ENCODE results near the gene ASPG.

Gene ASPG

DNA sequence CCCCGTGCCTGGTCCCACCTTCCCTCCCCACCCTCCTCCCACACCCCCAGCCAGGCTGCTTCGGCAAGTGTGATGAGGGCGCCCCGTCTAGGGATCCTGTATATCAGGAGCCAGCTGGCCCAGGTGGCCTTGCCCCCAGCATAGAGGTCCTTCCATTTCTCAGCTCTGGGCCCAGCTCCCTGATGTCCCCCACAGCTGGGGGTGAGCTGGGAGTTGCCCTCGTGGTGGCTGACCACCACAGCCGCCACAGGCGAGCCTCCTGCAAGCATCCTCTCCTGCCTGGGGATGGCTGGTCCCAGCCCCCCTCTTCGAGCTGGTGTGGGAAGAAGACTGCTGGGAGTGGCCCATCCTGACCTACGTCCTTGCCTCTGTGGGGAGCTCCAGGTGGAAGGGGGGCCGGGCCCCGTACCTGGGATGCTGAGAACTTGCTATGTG lies 7.4 kb downstream of the ASPG start:
- in situ Hi-C loops (cut with MboI; ENCODE audit: low sequenced_read_pairs): loop anchor here (25.0 kb wide), 1 partner anchor 544 kb away; no protein-coding TSS in a partner anchor

GRCh38 chr14:104093366-104094055 lies 8.0 kb downstream of the ASPG start:
- in situ Hi-C loops (cut with MboI; ENCODE audit: low sequenced_read_pairs): loop anchor here (25.0 kb wide), 1 partner anchor 544 kb away; no protein-coding TSS in a partner anchor

DNA sequence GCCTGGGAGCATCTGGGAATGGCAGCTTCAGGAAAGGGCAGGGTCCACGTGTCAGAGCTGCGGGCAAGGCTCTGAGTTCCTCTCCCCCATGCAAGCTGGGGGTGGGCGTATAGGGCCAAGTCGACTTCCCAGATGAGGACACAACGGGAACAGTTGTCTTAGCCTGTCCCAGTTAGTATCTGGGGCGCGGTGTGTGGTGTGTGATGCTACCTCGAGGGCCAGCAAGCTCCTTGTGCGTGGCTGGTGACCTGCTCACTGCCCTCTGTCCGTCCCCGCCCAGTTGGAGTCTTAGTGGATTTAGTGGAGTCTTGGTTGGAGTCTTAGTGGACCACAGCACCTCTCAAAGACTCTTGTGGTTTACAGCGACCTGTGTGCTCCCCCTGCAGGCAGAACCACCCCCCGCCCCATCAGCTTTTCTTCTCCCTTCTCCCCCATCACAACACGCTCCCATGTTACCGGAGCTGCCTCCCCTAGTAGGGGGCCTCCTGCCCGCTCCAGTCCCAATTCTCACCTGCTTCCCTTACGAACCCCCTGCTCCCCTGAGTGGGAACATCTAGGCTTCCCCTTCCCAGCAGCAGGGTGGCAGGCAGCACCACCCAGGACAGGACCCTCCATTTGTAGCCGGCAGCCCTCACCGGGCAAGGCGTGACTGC lies 8.7 kb downstream of the ASPG start:
- in situ Hi-C loops (cut with MboI; ENCODE audit: low sequenced_read_pairs): loop anchor here (25.0 kb wide), 1 partner anchor 543 kb away; no protein-coding TSS in a partner anchor

DNA sequence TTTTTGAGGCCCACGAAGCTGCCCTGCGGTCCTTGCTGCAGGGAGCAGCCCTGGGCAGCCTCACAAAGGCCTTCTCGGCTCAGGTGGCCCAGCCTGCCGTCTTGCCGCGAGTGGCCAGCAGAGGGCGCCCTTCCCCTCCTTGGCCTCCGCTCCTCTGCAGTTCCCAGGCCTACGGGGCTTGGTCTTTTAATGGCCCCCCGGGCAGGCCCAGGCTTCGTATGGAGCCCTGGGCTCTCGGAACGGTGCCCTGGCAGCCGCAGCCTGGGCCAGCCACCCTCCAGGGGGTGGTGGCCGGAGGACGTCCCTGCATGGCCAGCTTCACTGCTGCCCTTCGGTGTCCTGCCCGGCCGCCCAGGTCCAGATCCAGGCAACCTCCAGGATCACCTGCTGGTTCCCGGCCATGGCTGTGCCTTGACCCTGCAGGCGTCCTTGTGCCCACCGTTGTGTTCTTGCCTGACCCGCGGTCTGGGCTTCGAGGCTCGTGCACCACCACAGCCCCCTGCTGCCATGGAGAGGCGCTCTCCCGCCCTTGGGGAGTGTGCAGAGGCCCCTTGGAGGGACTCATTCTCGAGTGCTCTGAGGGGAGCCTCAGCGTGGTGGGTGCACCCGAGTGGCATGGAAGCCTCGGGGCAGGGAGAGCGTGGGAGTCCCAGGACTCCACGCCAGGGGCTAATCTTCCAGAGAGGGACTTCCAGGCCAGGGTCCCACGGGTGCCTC lies 9.4 kb downstream of the ASPG start:
- in situ Hi-C loops (cut with MboI; ENCODE audit: low sequenced_read_pairs): loop anchor here (25.0 kb wide), 1 partner anchor 542 kb away; no protein-coding TSS in a partner anchor

- in situ Hi-C loops (cut with MboI; ENCODE audit: low sequenced_read_pairs): loop anchor here (25.0 kb wide), 1 partner anchor 542 kb away; no protein-coding TSS in a partner anchor
Measured at GRCh38 chr14:104095426-104096310, 10.2 kb downstream of the ASPG start.

GRCh38 chr14:104096318-104096717 lies 10.8 kb downstream of the ASPG start:
- in situ Hi-C loops (cut with MboI; ENCODE audit: low sequenced_read_pairs): loop anchor here (25.0 kb wide), 1 partner anchor 541 kb away; no protein-coding TSS in a partner anchor

GRCh38 chr14:104096751-104097700 lies 11.5 kb downstream of the ASPG start:
- in situ Hi-C loops (cut with MboI; ENCODE audit: low sequenced_read_pairs): loop anchor here (25.0 kb wide), 1 partner anchor 540 kb away; no protein-coding TSS in a partner anchor

GRCh38 chr14:104098272-104099095 lies 13.0 kb downstream of the ASPG start:
- in situ Hi-C loops (cut with MboI; ENCODE audit: low sequenced_read_pairs): loop anchor here (25.0 kb wide), 1 partner anchor 539 kb away; no protein-coding TSS in a partner anchor

- in situ Hi-C loops (cut with MboI; ENCODE audit: low sequenced_read_pairs): loop anchor here (25.0 kb wide), 1 partner anchor 538 kb away; no protein-coding TSS in a partner anchor
Measured at GRCh38 chr14:104099096-104100041, 13.9 kb downstream of the ASPG start.

DNA sequence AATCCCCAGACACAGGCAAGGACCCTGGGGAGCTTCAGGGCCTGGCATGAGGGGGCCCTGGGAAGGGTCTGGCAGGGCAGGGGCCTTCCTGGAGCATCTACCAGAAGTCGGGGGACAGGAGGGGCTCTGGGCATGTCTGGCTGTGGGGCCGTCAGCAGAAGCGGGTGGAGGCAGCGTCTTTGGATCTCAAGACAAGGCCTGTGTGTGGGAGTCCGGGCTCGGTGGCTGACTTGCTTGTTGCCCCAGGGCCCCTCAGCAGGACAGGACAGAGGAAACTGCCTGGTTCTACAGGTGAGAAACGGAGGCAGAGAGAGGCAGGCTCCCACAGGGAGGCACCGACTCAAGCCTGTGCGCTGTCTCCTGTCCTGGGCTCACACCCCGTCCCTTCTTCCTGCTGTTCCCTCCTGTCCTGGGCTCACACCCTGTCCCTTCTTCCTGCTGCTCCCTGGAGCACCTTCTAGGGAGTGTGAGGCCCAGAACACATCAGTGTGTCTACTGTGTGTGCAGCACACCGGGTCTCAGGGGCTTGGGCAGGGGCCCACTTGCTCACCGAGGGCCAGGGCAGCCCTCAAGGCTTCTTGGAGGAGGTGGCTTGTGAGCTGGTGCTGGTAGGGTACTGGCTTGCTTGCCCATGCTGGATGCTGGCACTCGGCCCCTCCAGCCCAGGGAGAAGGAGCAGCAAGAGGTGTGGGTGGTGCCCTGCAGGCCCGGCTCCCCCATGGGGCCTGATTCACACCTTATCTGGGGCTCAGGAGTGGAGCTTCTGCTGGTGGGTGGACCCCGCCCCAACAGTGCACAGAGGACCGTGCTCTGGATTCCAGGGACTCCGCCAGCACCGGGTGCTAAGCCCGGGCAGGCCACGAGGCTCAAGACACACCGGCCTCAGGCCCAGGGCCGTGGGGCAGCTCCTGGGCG lies 14.9 kb downstream of the ASPG start:
- in situ Hi-C loops (cut with MboI; ENCODE audit: low sequenced_read_pairs): no loop called here

GRCh38 chr14:104101086-104101621 lies 15.7 kb downstream of the ASPG start:
- in situ Hi-C loops (cut with MboI; ENCODE audit: low sequenced_read_pairs): no loop called here

DNA sequence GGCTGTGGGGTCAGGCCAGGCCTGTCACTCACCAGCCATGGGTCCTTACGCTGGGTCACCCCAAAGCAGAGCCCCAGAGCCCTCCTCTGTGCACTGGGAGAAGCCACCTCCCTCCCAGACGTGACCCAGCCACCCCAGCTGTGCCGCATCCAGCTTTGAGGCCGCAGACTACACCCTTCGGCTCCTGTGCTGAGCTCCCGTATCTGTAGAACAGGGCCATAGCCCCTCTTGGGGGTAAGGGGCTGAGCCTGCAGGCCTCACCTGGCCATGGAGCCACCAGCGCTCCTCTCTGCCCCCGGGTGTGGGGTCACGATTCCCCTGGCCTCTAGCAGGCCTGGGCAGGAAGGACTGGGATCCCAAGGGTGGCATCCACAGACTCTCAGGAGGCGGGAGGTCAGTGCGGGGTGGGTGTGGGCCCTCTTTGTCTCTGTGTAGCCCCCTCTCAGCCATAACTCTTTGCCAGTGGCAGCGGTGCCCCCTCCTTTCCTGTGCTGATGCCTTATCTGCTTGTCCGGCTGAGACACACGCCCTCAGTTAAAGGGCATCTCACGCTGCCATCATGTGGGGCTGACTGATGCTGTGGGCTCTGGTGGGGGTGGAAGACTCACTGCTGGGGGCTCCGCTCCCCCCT lies 16.3 kb downstream of the ASPG start:
- in situ Hi-C loops (cut with MboI; ENCODE audit: low sequenced_read_pairs): no loop called here

- in situ Hi-C loops (cut with MboI; ENCODE audit: low sequenced_read_pairs): no loop called here
Measured at GRCh38 chr14:104102282-104102914, 16.9 kb downstream of the ASPG start.

DNA sequence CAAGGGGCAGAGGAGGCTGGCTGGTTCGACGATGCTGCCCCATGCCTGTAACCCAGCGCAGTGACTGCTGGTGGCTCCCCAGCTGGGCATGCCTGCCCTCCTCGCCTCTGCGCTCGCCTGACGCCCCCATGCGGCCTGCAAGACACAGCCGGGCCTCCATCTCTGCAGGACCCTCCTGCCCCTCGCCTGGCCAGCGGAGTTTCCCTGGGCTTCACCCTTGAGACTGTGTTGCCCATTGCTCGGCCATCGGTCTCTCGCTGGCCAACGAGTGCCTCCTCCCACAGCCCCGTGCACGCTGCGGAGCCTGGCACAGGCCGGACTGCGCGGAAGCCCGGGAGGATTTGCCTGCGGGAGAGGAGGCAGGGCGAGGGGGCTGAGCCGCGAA lies 17.6 kb downstream of the ASPG start:
- in situ Hi-C loops (cut with MboI; ENCODE audit: low sequenced_read_pairs): no loop called here

Data from HL-60/S4 treated with phorbol 12-myristate 13-acetate at 8.2 ng/mL for 4 days and 3 days (cell line).